Measurements from ENCODE around the gene WNT1. TPM values are rescaled to one million over a fixed set of nuclear protein-coding genes. Genes with fewer than 3 reads are reported as not detected.

Gene WNT1
- not detected in 2 replicates for total RNA-seq

DNA sequence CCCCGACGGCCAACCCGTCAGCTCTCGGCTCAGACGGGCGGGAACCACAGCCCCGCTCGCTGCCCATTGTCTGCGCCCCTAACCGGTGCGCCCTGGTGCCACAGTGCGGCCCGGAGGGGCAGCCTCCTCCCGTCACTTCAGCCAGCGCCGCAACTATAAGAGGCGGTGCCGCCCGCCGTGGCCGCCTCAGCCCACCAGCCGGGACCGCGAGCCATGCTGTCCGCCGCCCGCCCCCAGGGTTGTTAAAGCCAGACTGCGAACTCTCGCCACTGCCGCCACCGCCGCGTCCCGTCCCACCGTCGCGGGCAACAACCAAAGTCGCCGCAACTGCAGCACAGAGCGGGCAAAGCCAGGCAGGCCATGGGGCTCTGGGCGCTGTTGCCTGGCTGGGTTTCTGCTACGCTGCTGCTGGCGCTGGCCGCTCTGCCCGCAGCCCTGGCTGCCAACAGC is at the start of gene WNT1:
Gene WNT1, plus strand, starts transcription at position 32 of the 450 bp plus-strand sequence. Its CDS starts 329 bp downstream, at position 361.

DNA sequence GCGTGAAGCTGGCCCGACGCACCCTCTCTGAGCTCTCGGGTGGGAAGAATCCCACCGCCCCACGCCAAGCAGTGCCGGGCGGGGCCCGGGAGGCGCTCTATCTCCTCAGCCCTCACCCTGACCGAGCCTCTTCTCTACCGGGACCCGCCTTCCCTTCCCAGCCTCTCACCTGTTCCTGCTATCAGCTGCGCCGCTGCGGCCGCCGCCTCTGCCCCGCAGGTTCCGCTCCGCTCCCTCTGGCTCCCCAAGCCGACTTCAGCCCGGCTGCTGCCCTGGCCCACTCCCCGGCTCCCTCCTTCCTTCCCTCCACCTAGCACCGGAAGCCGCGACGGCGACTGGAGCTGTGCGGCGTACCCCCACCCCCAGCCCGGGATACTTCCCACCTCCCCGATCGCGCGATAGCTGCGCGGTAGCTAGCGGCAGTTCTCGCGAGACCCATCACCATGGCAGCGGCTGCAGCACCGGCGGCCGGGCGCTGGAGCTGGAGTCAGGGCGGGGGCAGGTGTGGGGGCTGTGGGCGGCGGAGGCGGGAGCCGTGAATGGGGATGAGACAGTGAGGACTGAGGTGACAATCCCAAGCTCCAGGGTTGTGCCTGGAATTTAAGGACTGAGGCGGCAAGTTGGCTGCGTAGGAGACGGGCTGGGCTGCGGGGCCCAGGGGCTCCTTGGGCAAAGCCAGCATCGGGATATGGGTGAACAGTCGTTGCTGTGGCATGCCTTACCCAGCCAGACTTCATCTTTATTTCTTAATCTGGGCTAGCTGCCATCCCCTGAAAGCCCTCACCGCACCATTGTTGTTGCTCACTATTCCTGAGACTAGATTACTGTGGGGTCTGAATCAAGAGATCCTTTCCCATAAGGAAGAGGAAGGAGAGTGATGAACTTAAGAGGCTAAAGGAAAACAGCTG is 20.7 kb upstream of the WNT1 start, which contains the start of gene ARF3:
Gene ARF3, minus strand, starts transcription at position 347 of the 908 bp plus-strand sequence. CDS start 16,392 bp downstream, outside the sequence.

DNA sequence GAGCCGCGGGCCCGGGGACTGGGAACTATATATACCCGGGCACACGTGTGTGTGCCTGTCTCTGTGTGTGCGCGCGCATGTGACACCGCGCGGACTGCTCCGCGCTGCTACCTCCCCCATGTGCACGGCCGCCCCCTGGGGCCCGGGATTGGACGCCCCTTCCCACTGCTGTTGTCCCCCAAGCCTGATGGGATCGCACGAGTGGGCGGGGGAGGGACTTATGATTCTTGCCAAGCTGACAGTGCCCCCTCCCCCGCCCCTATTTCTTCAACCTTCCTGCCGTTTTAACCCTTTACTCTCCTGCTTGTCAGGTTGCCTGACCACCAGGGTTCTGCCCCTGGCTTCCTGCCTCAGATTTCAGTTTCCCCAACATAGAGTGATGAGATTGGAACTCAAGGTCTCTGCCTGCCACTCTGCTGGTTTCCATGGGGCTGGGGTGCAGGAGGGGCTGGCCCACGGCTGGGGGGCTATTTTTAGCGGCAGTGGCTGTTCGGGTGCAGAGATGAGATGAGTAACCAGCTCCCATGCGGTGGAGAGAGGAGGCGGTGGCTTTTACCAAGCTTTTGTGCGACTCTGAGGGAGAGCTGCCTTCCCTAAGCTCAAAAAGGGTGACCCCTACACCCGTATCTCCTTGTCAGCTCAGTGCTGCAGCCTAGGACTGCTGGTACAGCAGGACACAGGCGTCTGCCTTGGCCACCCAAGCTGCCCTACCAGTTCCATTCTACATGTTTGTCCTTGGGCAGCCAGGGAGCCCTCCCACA is 21.4 kb downstream of the WNT1 start, which contains the start of gene DDN:
Gene DDN, minus strand, starts transcription at position 5 of the 761 bp plus-strand sequence. CDS start 88 bp downstream, outside the sequence.

DNA sequence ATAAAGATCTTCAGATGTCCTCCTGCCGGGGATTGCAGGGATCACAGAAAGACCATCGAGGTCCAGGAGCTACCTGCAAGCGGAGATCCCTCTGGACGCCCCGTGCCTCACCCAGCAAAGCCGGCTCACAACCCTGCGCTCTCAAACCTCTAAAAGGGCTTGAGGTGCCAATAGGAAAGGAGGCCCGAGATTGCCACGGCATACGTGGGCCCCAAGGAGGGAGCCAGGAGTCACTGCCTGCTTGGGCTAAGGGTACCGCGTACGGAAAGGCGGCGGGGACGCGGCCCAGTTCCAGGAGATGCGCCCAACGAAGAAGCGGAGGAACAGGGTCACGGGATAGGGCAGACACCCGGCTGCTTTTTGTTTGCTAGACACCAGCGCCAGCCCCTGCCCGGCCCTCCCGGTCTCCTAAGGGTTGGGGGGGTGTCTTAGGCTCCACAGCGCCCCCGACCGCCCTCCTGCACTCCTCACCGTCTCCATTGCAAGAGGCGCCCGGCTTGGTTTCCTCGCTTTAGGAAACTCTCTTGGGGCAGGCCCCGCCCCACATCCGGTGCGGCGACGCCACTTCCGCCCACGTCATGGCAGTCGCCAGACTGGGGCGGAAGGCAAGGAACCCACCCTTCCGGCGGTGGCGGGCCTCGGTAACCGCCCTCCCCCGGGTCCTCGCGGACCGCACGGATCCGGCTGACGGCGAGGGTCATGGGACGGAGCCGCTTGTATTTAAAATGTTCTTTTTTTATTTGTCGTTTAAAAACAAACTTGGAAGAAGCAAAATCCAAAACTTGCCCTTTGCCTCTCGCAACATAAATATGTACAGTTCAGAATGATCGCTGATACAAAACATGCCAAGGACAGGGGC is 40.4 kb downstream of the WNT1 start, which contains the start of gene PRKAG1:
Gene PRKAG1, minus strand, starts transcription at position 516 of the 859 bp plus-strand sequence. Its CDS starts 36 bp downstream, at position 480.

Other genes with a start within 250 kb of the WNT1 start
- 11.8 and 14.7 TPM in 2 replicates for gene ADCY6, start 189.2 kb upstream of the WNT1 start, total RNA-seq
- gene CACNB3, start 159.8 kb upstream of the WNT1 start, total RNA-seq, result 28.4 and 31.1 TPM in 2 replicates
- gene DDX23, start 126.2 kb upstream of the WNT1 start, total RNA-seq, result 56.5 and 56.8 TPM in 2 replicates
- 0.29 TPM in 1 of 2 replicates, not detected in the other for gene RND1, start 112.5 kb upstream of the WNT1 start, total RNA-seq
- 70.1 and 72.3 TPM in 2 replicates for gene FKBP11, start 52.8 kb upstream of the WNT1 start, total RNA-seq
- gene ARF3, start 20.8 kb upstream of the WNT1 start, total RNA-seq, result 88.1 and 98.3 TPM in 2 replicates
- gene WNT10B, start 6.6 kb upstream of the WNT1 start, total RNA-seq, result not detected in 2 replicates
- gene DDN, start 21.1 kb downstream of the WNT1 start, total RNA-seq, result not detected in 2 replicates
- 114 TPM in 2 replicates for gene PRKAG1, start 40.5 kb downstream of the WNT1 start, total RNA-seq
- gene KMT2D, start 82.5 kb downstream of the WNT1 start, total RNA-seq, result 15.9 and 23.6 TPM in 2 replicates
- gene RHEBL1, start 91.7 kb downstream of the WNT1 start, total RNA-seq, result 0.58 and 3.4 TPM in 2 replicates
- not detected in 2 replicates for gene DHH, start 116.5 kb downstream of the WNT1 start, total RNA-seq
- 60.3 and 97.7 TPM in 2 replicates for gene LMBR1L, start 132.5 kb downstream of the WNT1 start, total RNA-seq
- gene TUBA1B, start 153.1 kb downstream of the WNT1 start, total RNA-seq, result 4,951 and 5,972 TPM in 2 replicates
- gene TUBA1A, start 210.8 kb downstream of the WNT1 start, total RNA-seq, result 1,622 and 1,849 TPM in 2 replicates